ENCODE measurements around the gene KLF7. TPM values are rescaled to one million over a fixed set of nuclear protein-coding genes. Genes with fewer than 3 reads are reported as not detected.

KLF7 gene
- total RNA-seq, 2 experiments from 2014 or later = not detected

DNA sequence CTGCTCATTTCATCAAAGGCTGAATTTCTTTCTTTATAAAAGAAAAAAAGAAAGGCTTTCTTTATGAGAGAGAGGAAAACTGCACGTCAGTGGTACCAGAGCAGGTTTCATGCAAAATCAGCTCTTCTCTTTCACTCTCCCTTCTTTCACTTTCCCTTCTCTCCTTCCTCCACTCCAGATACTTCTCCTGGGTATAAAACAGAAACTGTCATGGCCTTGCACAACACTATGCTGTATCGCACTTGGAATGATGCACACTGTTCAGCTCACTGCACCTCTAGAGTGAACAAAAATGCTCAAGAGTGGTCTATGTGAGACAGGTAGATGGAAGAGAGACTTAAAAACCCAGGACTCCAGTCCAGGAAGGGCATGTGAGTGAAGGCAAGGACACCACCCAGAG lies 73.8 kb downstream of the KLF7 start:
- no peak for DNase-seq (ENCODE audit: low spot score)
- H3K4me2 ChIP-seq (ENCODE audit: low read length) = no peak overlapping the region
- no peaks in the 10 kb centered on the region for H3K9me2 ChIP-seq (ENCODE audit: insufficient read depth, low read length)
- no peak overlapping the region for H3K4me3 ChIP-seq (ENCODE audit: low read depth, low read length, poor library complexity, severe bottlenecking)
- CTCF ChIA-PET (ENCODE audit: unreplicated experiment) = no interaction called here
- POLR2A ChIA-PET = interaction anchor here (0.5 to 1.0 kb wide), 2 partner anchors 56 to 219 kb away, joined by 3 read pairs; no protein-coding TSS in a partner anchor
- H4K20me1 ChIP-seq (ENCODE audit: insufficient read depth, low read length) = no peaks in the 10 kb centered on the region
- no peaks in the 10 kb centered on the region for H3K79me2 ChIP-seq (ENCODE audit: insufficient read depth, low read depth, low read length)
- intact Hi-C loops (cut with micrococcal nuclease; ENCODE audit: unreplicated experiment) = no loop called here
- no peaks in the 10 kb centered on the region for H3K9me3 ChIP-seq (ENCODE audit: low read length)
- no peaks in the 10 kb centered on the region for H3K4me1 ChIP-seq (ENCODE audit: insufficient read depth, low read length, poor library complexity, severe bottlenecking)
- H2AFZ ChIP-seq (ENCODE audit: low read length) = no peak overlapping the region
- H3K27ac ChIP-seq (ENCODE audit: low read depth, low read length, poor library complexity, severe bottlenecking) = no peak overlapping the region
- no TSS peak for BruUV-seq (replicated peaks)
- no peaks in the 10 kb centered on the region for H3K36me3 ChIP-seq (ENCODE audit: insufficient read depth, low read length)
- TF ChIP-seq, protein P1, sequence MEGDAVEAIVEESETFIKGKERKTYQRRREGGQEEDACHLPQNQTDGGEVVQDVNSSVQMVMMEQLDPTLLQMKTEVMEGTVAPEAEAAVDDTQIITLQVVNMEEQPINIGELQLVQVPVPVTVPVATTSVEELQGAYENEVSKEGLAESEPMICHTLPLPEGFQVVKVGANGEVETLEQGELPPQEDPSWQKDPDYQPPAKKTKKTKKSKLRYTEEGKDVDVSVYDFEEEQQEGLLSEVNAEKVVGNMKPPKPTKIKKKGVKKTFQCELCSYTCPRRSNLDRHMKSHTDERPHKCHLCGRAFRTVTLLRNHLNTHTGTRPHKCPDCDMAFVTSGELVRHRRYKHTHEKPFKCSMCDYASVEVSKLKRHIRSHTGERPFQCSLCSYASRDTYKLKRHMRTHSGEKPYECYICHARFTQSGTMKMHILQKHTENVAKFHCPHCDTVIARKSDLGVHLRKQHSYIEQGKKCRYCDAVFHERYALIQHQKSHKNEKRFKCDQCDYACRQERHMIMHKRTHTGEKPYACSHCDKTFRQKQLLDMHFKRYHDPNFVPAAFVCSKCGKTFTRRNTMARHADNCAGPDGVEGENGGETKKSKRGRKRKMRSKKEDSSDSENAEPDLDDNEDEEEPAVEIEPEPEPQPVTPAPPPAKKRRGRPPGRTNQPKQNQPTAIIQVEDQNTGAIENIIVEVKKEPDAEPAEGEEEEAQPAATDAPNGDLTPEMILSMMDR (conservative IDR thresholded peaks at IDR 0.05; ENCODE audit: low read length) = no peak
- no peak for TF ChIP-seq EZH2phosphoT487 (IDR thresholded peaks at IDR 0.05; ENCODE audit: borderline replicate concordance, low read depth, low read length)

DNA sequence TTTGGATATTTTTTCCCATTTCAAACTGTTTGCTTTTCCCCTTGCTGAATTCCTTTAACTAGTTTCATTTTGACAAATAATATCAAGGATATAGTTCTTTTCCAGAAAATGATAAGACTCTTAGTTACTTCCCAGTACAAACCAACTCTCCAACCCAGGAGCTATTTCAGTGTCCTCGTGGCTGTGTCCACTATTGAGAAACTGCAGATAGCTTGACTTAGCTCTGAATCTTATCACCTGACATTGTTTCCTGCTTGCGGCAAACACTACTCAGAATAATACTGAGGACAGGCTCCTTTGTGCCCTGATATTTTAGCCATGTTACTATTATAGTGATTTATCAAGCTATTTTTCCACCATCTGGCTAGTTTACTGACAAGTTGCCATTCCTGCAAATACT lies 74.6 kb downstream of the KLF7 start:
- intact Hi-C loops (cut with micrococcal nuclease; ENCODE audit: unreplicated experiment) = no loop called here
- CTCF ChIA-PET (ENCODE audit: unreplicated experiment) = no interaction called here
- H3K27ac ChIP-seq (ENCODE audit: low read depth, low read length, poor library complexity, severe bottlenecking) = no peak overlapping the region
- no peaks in the 10 kb centered on the region for H3K9me2 ChIP-seq (ENCODE audit: insufficient read depth, low read length)
- H3K36me3 ChIP-seq (ENCODE audit: insufficient read depth, low read length) = no peaks in the 10 kb centered on the region
- no TSS peak for BruUV-seq (replicated peaks)
- H4K20me1 ChIP-seq (ENCODE audit: insufficient read depth, low read length) = no peaks in the 10 kb centered on the region
- H3K4me2 ChIP-seq (ENCODE audit: low read length) = no peak overlapping the region
- TF ChIP-seq, protein P1 (conservative IDR thresholded peaks at IDR 0.05; ENCODE audit: low read length) = no peak
- no peak for TF ChIP-seq EZH2phosphoT487 (IDR thresholded peaks at IDR 0.05; ENCODE audit: borderline replicate concordance, low read depth, low read length)
- no peaks in the 10 kb centered on the region for H3K79me2 ChIP-seq (ENCODE audit: insufficient read depth, low read depth, low read length)
- H2AFZ ChIP-seq (ENCODE audit: low read length) = no peak overlapping the region
- H3K4me3 ChIP-seq (ENCODE audit: low read depth, low read length, poor library complexity, severe bottlenecking) = no peak overlapping the region
- no peak for DNase-seq (ENCODE audit: low spot score)
- H3K4me1 ChIP-seq (ENCODE audit: insufficient read depth, low read length, poor library complexity, severe bottlenecking) = no peaks in the 10 kb centered on the region
- POLR2A ChIA-PET = interaction anchor here (0.5 to 1.0 kb wide), 4 partner anchors 8 to 218 kb away, joined by 3 read pairs; no protein-coding TSS in a partner anchor
- no peaks in the 10 kb centered on the region for H3K9me3 ChIP-seq (ENCODE audit: low read length)

DNA sequence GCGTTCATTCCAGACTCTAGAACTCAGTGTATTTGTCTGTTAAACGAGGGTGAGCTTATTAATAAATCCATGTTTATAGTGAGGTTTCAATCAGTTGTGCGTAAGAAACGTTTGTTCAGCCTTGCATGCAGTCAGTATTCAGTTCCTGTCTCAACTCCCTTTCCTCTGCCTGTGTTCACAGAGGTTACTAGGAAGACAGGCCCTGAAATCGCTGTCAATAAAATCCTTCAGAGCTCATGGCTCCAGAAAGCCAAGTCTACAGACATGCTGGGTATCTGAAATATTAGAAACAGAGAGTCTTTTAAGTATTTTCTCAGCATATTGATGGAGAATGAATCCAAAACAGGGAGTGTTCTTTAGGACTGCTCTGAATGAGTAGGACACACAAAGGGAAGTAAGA lies 75.4 kb downstream of the KLF7 start:
- intact Hi-C loops (cut with micrococcal nuclease; ENCODE audit: unreplicated experiment) = no loop called here
- CTCF ChIA-PET (ENCODE audit: unreplicated experiment) = no interaction called here
- Histone ChIP-seq H3K27ac (ENCODE audit: low read depth, low read length, poor library complexity, severe bottlenecking) (no peak overlapping the region), H3K36me3 (ENCODE audit: insufficient read depth, low read length) (no peaks in the 10 kb centered on the region), H3K79me2 (ENCODE audit: insufficient read depth, low read depth, low read length) (no peaks in the 10 kb centered on the region), H3K9me3 (ENCODE audit: low read length) (no peaks in the 10 kb centered on the region), H2AFZ (ENCODE audit: low read length) (no peak overlapping the region), H3K4me1 (ENCODE audit: insufficient read depth, low read length, poor library complexity, severe bottlenecking) (no peaks in the 10 kb centered on the region), H4K20me1 (ENCODE audit: insufficient read depth, low read length) (no peaks in the 10 kb centered on the region), H3K4me3 (ENCODE audit: low read depth, low read length, poor library complexity, severe bottlenecking) (no peak overlapping the region), H3K9me2 (ENCODE audit: insufficient read depth, low read length) (no peaks in the 10 kb centered on the region), H3K4me2 (ENCODE audit: low read length) (no peak overlapping the region)
- DNase-seq (ENCODE audit: low spot score) = no peak
- POLR2A ChIA-PET = no interaction called here
- no TSS peak for BruUV-seq (replicated peaks)
- TF ChIP-seq EZH2phosphoT487 (IDR thresholded peaks at IDR 0.05; ENCODE audit: borderline replicate concordance, low read depth, low read length) = no peak
- TF ChIP-seq, protein P1 (conservative IDR thresholded peaks at IDR 0.05; ENCODE audit: low read length) = no peak
